HEK293 (cell line): Measurements from ENCODE around the gene DNHD1.

Experiments used
- CTCF ChIP-seq: fragments of 450-650 bp; formaldehyde crosslinking; IDR thresholded peaks from 2 replicates; pipeline ENCODE4 v1.5.1; 2016; ENCODE audit warnings: missing biosample characterization, missing genetic modification characterization
- ELK4 ChIP-seq: IDR thresholded peaks from 2 replicates; pipeline ENCODE4 v1.6.1; 2011; ENCODE audit warnings: mild to moderate bottlenecking, low read depth, low read length, borderline replicate concordance
- TSHZ1 ChIP-seq: fragments of 450-650 bp; formaldehyde crosslinking; IDR thresholded peaks from 2 replicates; pipeline ENCODE4 v1.5.1; 2016; ENCODE audit warnings: missing biosample characterization, missing genetic modification characterization, borderline replicate concordance
- ZNF140 ChIP-seq: fragments of 450-650 bp; formaldehyde crosslinking; IDR thresholded peaks from 2 replicates; pipeline ENCODE4 v1.5.1; 2016; ENCODE audit warnings: missing biosample characterization, missing genetic modification characterization

- no peak for TF ChIP-seq TSHZ1 (tag by site-specific recombination)
- TF ChIP-seq ZNF140 (tag by site-specific recombination) = no peak
- TF ChIP-seq CTCF (tag by site-specific recombination) = no peak
- TF ChIP-seq ELK4 = no peak
Observed at GRCh38 chr11:6529266-6529665, 32.2 kb downstream of the DNHD1 start.
